SIG-M5 treated with dmso at 0.1 percent for 504 hours (cell line): ENCODE results near the gene NEK4.

Experiments
- DNase-seq: peaks from one replicate; lab custom pipeline; 2025; ENCODE audit not compliant: unreplicated experiment; lab: John Stamatoyannopoulos, UW

NEK4 gene

GRCh38 chr3:52770496-52771333 lies at the start of gene NEK4:
NEK4 (minus strand) TSS chr3:52770940; CDS start chr3:52770746, 194 bp downstream.
- DNase-seq, result peak; percentile 95

GRCh38 chr3:52819936-52820335 lies 49.2 kb upstream of the NEK4 start:
- DNase-seq, result no peak

- DNase-seq, result no peak
These were observed 47.1 kb upstream of the NEK4 start for GRCh38 chr3:52817860-52818259.

GRCh38 chr3:52817221-52817620 lies 46.5 kb upstream of the NEK4 start:
- DNase-seq, result no peak

- no peak for DNase-seq
These were observed 45.9 kb upstream of the NEK4 start for GRCh38 chr3:52816654-52817053.

- DNase-seq, result no peak
These were observed 45.5 kb upstream of the NEK4 start for GRCh38 chr3:52816199-52816598.

GRCh38 chr3:52813810-52814209 lies 43.1 kb upstream of the NEK4 start:
- DNase-seq, result no peak

GRCh38 chr3:52811452-52812011 lies 40.8 kb upstream of the NEK4 start:
- DNase-seq, result no peak

GRCh38 chr3:52810923-52811322 lies 40.2 kb upstream of the NEK4 start:
- DNase-seq, result no peak

- DNase-seq, result no peak
These were observed 39.1 kb upstream of the NEK4 start for GRCh38 chr3:52809662-52810377.

- no peak for DNase-seq
These were observed 38.4 kb upstream of the NEK4 start for GRCh38 chr3:52809149-52809548.

- no peak for DNase-seq
These were observed 34.7 kb upstream of the NEK4 start for GRCh38 chr3:52805270-52806039.

GRCh38 chr3:52801839-52802238 lies 31.1 kb upstream of the NEK4 start:
- DNase-seq, result no peak

- DNase-seq, result no peak
These were observed 29.3 kb upstream of the NEK4 start for GRCh38 chr3:52800079-52800478.

- DNase-seq, result no peak
These were observed 28.3 kb upstream of the NEK4 start for GRCh38 chr3:52798978-52799476.

- no peak for DNase-seq
These were observed 27.7 kb upstream of the NEK4 start for GRCh38 chr3:52798376-52798977.

GRCh38 chr3:52796411-52796810 lies 25.7 kb upstream of the NEK4 start:
- no peak for DNase-seq

- DNase-seq, result no peak
These were observed 24.7 kb upstream of the NEK4 start for GRCh38 chr3:52795298-52795900.

GRCh38 chr3:52794612-52795099 lies 23.9 kb upstream of the NEK4 start, which contains the start of gene ITIH3:
ITIH3 (plus strand) TSS chr3:52794796; CDS start chr3:52794804, 8 bp downstream.
- no peak for DNase-seq
